ENCODE data around the gene BCAT1.

BCAT1 gene

GRCh38 chr12:24806386-24806785 lies 142.5 kb downstream of the BCAT1 start:
- no peak for DNase-seq (ENCODE audit: low read depth)

GRCh38 chr12:24803430-24804245 lies 145.3 kb downstream of the BCAT1 start:
- DNase-seq (ENCODE audit: low read depth): no peak

DNA sequence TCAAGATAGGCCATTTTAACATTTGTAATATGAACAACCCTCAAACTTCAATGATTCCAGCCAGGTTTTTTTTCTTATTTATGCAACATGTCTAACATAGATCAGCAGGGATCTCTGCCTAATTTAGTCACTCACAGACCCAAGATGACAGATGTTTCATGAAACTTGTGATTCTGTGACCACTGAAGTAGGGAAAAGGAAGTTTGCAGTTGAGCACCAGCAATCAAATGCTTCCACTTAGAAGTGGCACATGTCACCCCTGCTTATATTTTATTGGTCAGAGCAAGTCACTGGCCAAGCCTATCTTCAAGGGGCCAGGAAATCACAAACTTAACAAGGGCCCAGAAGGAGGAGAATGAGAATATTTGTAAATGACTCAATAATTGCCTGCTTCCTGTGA lies 150.6 kb downstream of the BCAT1 start:
- no peak for DNase-seq (ENCODE audit: low read depth)

DNA sequence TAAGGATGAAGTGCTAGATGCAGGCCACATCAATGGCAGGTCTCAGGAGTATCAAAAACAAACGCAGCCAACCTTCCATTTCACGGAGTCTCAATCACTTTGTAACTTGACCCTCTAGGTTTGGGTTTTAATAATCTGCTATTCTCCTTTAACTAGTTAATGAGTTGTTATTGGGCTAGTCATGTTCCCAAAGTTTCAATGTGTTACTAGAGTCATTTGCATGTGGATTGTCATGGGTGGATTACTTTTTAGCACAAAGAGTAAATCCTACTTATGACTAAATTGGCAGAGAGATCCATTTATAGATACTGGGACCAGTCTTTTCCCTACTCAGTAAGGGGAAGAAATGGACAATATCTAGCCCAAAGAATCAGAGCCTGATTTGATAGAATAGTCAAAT lies 151.0 kb downstream of the BCAT1 start:
- no peak for DNase-seq (ENCODE audit: low read depth)

DNA sequence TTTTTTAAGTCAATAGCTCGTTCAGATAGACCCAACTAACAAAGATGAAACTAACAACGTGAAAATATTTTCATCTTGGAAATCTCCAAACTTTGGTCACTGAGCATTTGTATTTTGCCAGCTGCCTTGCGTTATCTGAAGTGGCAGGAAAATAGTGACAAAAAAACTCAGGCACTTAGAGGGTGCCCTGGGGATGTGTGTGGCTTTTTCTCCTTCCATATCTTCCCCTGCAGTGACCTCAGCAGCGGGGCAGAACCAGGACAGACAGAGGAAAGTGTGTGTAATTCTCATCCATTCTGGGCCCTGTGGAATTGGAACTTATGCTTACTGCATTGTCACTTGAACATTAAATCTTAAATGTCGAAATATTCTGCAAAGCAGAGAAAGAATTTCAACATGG lies 152.0 kb downstream of the BCAT1 start:
- no peak for DNase-seq (ENCODE audit: low read depth)

DNA sequence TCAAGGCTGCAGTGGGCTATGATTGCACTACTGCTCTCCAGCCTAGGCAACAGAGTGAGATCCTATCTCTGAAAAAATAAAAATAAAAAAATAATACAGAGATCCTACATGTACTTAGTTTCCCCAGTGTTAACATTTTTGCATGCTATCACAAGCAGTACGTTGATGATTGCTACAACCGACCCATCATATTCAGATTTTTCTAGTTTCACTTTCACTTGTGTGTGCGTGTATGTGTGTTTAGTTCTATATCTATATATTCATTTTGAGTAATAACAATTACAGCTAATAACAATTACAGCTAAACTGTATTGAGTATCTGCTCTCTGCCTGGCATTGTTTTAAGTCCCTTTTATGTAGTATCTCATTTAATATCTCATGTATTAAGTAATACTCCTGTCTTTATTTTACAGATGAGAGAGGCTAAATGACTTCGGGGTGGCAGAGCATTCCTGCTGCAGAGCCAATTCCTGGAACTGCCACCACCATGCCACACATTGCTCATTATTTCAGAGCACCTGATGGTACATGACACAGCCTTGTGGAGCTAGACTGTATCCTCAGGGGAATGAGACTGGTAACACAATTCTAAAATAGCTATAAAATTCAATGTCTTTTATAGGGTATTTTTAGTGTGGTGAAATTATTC lies 153.1 kb downstream of the BCAT1 start:
- no peak for DNase-seq (ENCODE audit: low read depth)

DNA sequence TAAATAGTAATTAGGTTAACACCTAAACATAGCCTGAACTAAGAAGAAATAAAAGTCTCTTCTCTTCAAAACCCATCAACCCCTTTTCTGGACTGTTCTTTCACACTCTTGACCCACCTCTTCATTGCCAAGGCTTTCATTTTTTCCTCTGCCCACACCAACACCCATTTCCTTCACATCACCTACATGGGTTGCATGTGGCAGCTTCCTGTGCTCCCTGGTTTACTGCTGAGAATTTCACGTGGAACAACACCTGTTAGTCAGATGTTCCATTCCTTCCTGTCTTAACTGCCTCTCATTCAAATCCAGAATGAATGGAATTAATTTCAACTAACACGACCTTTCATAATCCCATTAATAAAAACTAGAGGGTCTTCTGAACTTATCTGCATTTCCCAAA lies 157.3 kb downstream of the BCAT1 start:
- DNase-seq (ENCODE audit: low read depth): no peak

DNA sequence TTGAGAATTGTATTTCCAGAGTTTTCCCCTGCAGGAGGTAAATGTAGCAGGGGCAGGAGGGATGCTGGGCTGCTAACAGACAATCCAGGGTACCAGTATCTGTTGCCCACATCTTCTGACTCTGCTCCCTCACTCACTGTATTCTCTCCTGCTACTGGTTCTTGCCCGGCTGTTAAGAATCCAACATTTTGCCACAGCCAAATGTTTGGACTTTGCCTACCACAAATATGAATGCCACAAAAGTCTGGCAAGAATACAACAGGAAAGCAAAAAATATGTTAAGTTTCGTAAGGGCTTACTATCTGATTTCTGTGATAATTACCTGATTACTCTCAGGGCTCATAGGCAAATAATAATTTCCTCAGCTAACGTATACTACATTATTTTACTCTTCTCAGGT lies 160.0 kb downstream of the BCAT1 start:
- DNase-seq (ENCODE audit: low read depth): no peak

DNA sequence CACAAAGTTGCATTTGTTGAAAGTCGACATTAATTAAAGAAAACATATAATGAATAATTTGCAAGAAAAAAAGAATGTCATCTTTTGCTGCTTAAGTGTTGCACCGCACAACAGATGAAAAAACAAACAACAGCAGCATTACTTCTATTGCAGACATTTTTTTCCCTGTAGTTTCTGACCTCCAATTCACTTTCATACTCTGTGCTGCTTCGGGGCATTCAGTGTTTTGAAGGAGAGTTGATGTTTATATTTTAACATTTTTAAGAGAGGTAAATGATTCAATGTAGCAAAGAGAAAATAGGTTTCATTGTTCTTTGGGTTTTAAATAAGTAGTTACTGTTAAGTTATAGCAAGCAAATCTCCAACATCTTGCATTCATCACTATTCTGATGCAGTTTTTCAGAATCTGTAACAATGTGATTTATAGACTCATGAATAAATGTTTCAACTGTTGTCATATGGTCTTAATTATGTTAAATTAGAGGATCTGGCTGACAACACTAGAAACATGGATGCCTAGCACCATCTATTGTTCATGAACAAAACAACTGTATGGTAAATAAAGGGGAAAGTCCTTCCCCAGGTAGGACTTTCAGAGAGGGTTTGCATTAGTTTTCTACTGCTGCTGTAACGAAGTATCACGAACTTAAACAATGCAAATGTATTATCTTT lies 168.1 kb downstream of the BCAT1 start:
- no peak for DNase-seq (ENCODE audit: low read depth)

DNA sequence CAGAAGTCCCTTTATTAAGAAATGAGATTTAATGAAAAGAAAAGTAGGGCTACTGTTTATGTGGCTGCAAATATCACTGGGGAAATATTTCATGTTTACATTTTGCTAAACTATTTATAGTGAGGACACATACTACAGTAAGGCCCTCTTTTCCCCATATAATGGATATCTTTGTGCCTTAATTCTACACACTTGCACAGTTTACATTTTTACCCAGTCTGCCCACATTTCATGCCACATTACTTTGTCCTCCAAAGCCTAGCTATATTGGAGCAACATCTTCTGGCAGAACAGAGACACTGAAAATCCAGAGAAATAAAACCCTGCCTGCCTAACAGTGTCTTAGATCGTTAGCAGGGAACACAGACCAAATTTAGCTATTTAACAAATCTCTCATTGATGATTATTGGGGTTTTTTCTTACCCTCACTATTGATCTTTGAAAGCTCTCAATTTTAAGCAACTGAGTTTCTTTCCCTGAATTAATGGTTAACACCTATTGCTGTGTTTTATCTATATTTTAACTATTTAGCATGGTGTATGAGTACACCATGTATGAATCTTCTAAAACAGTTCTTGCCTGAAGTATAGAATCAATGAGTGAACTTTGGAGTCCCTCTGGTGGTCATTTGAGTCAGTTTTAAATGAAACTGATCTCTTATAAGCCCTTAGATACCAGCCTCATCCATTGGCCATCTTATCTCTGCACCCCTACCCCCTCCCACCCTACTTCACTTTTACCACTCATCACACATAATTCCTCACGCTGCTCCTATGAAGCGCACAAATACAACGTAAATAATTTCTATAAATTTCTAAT lies 170.2 kb downstream of the BCAT1 start:
- no peak for DNase-seq (ENCODE audit: low read depth)

GRCh38 chr12:24777359-24777758 lies 171.5 kb downstream of the BCAT1 start:
- DNase-seq (ENCODE audit: low read depth): no peak

DNA sequence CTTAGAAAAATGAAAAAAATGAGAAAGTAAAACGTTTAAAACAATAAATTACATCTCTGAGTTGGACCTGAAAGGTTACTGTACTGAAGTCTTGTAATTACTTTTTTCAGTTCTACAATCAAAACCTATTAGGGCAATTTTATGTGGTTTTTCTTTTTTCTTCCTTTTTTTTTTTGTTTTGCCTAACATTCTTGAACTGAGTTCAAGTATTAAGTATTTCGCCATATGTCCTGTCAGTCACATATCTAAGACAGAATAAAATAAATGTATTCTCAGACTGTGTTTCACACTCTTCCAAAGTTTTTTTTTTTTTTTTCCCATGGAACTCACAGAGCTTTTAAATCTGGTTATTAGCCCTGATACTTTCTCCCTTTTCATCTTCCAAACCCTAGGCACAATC lies 172.0 kb downstream of the BCAT1 start:
- no peak for DNase-seq (ENCODE audit: low read depth)

GRCh38 chr12:24775073-24775472 lies 173.8 kb downstream of the BCAT1 start:
- no peak for DNase-seq (ENCODE audit: low read depth)

GRCh38 chr12:24773996-24774395 lies 174.9 kb downstream of the BCAT1 start:
- no peak for DNase-seq (ENCODE audit: low read depth)

DNA sequence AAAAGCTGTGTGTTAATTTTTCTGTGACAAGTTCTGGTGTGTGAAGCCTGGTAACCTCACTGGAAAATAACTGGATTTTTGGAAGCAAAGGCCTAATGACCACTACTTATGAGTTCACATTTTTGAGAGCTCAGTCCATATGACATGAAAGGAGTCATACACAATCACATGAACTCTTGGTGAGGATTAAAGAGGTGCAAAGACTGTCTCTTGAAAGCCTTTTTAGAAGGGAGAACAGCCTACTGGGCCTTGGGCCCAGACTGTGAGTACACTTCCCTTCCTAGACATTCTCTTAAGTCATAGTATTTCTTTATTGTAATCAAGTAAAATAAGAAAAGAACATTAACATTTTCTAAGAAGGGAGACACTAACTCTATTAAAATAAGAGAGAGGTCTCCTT lies 176.1 kb downstream of the BCAT1 start:
- no peak for DNase-seq (ENCODE audit: low read depth)

- no peak for DNase-seq (ENCODE audit: low read depth)
These were observed 178.1 kb downstream of the BCAT1 start for GRCh38 chr12:24770821-24771220.

DNA sequence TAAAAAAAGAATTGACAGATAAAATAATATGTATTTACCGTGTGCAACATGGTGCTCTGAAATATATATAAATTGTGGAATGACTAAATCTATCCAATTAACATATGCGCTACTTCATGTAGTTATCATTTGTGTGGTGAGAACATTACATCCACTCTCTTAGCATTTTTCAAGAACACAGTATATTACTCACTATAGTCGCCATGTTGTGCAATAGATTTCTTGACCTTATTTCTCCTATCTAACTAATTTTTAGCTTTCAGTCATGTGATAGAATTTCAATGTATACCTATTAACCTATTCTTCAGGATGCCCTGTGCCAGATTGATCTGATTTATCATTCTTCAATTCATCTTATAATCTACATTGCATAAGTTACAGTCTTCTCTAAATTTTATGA lies 178.6 kb downstream of the BCAT1 start:
- DNase-seq (ENCODE audit: low read depth): no peak

GRCh38 chr12:24769682-24770081 lies 179.2 kb downstream of the BCAT1 start:
- DNase-seq (ENCODE audit: low read depth): no peak

GRCh38 chr12:24768415-24768814 lies 180.5 kb downstream of the BCAT1 start:
- no peak for DNase-seq (ENCODE audit: low read depth)

GRCh38 chr12:24767016-24767415 lies 181.9 kb downstream of the BCAT1 start:
- DNase-seq (ENCODE audit: low read depth): no peak

GRCh38 chr12:24764712-24765111 lies 184.2 kb downstream of the BCAT1 start:
- no peak for DNase-seq (ENCODE audit: low read depth)

DNA sequence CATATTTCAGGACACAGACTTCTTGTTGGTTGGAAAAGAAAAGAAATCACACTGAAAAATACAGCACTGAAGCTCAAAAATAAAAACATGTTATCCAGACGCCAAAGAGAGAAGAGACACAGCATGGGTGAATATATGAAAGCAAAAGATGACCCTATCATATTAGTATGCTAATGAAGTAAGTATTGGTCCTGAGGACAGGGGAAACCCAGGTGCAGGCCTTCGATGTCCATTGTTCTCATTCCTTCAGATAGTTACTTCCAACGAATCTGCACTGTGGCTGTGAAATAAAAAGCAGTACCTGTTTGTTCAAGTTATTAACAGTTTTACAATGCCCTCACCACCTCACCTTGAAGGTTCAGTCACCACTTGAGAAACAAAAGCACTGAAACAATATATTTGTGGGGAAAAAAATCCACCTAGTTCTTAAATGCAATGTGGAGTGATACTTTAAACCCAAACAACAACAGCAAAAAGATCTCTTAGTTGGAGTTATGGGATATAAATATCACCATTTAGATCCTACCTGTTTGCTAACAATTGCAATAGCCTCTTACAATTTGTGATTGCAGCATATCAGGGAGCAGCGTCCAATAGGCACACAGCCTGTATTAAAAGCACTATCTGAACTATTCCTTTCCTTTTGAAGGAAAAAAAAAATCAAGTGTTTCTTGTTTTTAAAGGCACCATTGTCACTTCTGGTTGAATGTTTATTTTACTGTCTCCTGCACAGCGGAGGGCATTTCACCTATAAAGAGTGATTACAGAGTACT lies 188.1 kb downstream of the BCAT1 start:
- no peak for DNase-seq (ENCODE audit: low read depth)
